ENCODE measurements around the gene SCTR. TPM values are rescaled to one million over a fixed set of nuclear protein-coding genes. Genes with fewer than 3 reads are reported as not detected.

Gene SCTR
- total RNA-seq, 1 donor from 2014 or later: not detected

DNA sequence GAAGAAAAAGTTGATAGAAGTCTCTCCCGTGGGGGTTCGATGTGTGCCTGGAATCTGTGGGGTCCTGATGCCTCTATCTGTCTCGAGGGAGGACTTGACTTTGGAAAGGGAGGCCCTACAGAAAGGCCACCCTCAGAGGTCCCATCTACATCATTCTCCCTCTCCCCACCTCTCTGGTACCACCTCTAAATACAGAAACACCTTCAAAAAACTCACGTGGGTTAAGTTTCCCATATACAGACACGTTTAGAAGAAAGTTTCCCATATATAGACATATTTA lies 97.9 kb downstream of the SCTR start:
- Mint-ChIP-seq H3K4me1 (no peaks in the 10 kb centered on the region), H3K36me3 (ENCODE audit: low read depth) (no peaks in the 10 kb centered on the region), H3K4me3 (no peak overlapping the region), H3K9me3 (no peaks in the 10 kb centered on the region), H3K27ac (no peak overlapping the region), H3K27me3 (peaks cover 49% of the 10 kb centered on the region)
- intact Hi-C loops (cut with micrococcal nuclease): no loop called here
- no peak for DNase-seq

DNA sequence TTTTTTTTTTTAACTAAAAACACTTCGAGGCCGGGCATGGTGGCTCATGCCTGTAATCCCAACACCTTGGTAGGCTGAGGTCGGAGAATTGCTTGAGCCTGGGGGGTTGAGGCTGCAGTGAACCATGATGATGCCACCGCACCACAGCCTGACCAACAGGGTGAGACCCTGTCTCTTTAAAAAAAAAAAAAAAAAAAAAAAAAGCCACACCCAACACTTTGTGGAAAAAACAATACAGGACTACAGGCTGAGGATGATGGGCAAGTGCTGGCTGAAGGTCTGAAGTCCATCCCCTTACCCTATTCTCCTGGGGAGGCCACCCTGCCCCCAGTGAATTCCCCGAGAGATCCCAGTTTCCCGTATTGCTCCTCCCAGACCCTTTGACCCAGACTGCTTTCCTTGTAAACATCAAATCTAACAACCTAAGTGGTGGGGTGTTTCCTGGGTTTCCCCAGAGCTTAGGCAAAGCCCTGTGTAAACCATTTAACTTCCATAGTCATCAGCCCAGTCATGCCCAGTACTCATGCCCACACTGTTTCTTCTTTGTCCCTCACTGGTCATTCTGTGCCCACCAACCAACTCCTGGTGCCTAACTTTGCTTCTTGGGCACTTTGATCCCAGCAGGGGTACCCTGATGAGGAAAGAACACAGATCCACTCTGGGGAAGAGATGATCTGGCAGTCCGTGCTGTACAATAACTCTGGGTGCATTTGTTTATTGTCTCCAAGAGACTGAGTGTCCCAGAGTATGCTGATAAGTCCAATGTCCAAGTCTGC lies 98.5 kb downstream of the SCTR start:
- intact Hi-C loops (cut with micrococcal nuclease): no loop called here
- Mint-ChIP-seq H3K27ac (no peak overlapping the region), H3K4me1 (no peaks in the 10 kb centered on the region), H3K4me3 (no peak overlapping the region), H3K9me3 (no peaks in the 10 kb centered on the region), H3K27me3 (peaks cover 44% of the 10 kb centered on the region), H3K36me3 (ENCODE audit: low read depth) (no peaks in the 10 kb centered on the region)
- DNase-seq: no peak

- intact Hi-C loops (cut with micrococcal nuclease): no loop called here
- Mint-ChIP-seq H3K4me1 (no peaks in the 10 kb centered on the region), H3K27me3 (peaks cover 40% of the 10 kb centered on the region), H3K4me3 (no peak overlapping the region), H3K36me3 (ENCODE audit: low read depth) (no peaks in the 10 kb centered on the region), H3K9me3 (no peaks in the 10 kb centered on the region), H3K27ac (no peak overlapping the region)
- DNase-seq: no peak
Observed at GRCh38 chr2:119425119-119425405, 99.2 kb downstream of the SCTR start.

- Mint-ChIP-seq H3K36me3 (ENCODE audit: low read depth) (no peaks in the 10 kb centered on the region), H3K27me3 (peaks cover 40% of the 10 kb centered on the region), H3K27ac (no peak overlapping the region), H3K9me3 (no peaks in the 10 kb centered on the region), H3K4me3 (no peak overlapping the region), H3K4me1 (no peaks in the 10 kb centered on the region)
- no peak for DNase-seq
- intact Hi-C loops (cut with micrococcal nuclease): no loop called here
Observed at GRCh38 chr2:119424284-119425118, 99.8 kb downstream of the SCTR start.

DNA sequence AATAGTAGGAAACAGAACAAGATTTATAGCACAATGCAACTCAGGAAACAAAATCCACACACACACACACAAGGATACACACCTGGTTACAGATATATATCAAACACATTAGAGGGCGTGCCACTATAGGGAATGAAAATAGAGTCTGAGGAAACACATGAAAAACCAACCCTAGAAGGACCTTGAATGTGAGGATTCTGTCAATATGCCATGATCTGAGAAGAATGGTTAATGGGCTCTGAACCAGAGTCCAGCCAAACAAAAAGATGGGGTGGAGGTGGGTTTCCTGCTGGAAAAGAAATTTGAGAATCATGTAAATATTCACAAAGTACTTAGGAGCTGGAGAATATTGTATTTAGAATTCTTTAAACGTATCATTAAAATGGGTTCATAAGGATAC lies 100.5 kb downstream of the SCTR start:
- peaks cover 36% of the 10 kb centered on the region for H3K27me3 Mint-ChIP-seq

GRCh38 chr2:119423108-119423444 lies 101.2 kb downstream of the SCTR start:
- H3K4me3 Mint-ChIP-seq: no peak overlapping the region
- no peak overlapping the region for H3K27ac Mint-ChIP-seq
- intact Hi-C loops (cut with micrococcal nuclease): no loop called here
- H3K9me3 Mint-ChIP-seq: no peaks in the 10 kb centered on the region
- H3K27me3 Mint-ChIP-seq: peaks cover 34% of the 10 kb centered on the region
- H3K36me3 Mint-ChIP-seq (ENCODE audit: low read depth): no peaks in the 10 kb centered on the region
- DNase-seq: no peak
- no peaks in the 10 kb centered on the region for H3K4me1 Mint-ChIP-seq

More for the DNA sequence above, 100.5 kb downstream of the SCTR start:
- Mint-ChIP-seq H3K9me3 (no peaks in the 10 kb centered on the region), H3K4me1 (no peaks in the 10 kb centered on the region), H3K36me3 (ENCODE audit: low read depth) (no peaks in the 10 kb centered on the region), H3K27ac (no peak overlapping the region), H3K4me3 (no peak overlapping the region)
- DNase-seq: no peak
- intact Hi-C loops (cut with micrococcal nuclease): no loop called here

GRCh38 chr2:119422360-119423107 lies 101.7 kb downstream of the SCTR start:
- Mint-ChIP-seq H3K4me1 (no peaks in the 10 kb centered on the region), H3K27ac (no peak overlapping the region), H3K27me3 (peaks cover 29% of the 10 kb centered on the region), H3K9me3 (no peaks in the 10 kb centered on the region), H3K4me3 (no peak overlapping the region), H3K36me3 (ENCODE audit: low read depth) (no peaks in the 10 kb centered on the region)
- intact Hi-C loops (cut with micrococcal nuclease): no loop called here
- DNase-seq: no peak

GRCh38 chr2:119421741-119422140 lies 102.5 kb downstream of the SCTR start:
- intact Hi-C loops (cut with micrococcal nuclease): no loop called here
- no peak for DNase-seq
- H3K27ac Mint-ChIP-seq: no peak overlapping the region
- H3K27me3 Mint-ChIP-seq: peaks cover 23% of the 10 kb centered on the region
- H3K4me1 Mint-ChIP-seq: no peaks in the 10 kb centered on the region
- H3K9me3 Mint-ChIP-seq: no peaks in the 10 kb centered on the region
- no peaks in the 10 kb centered on the region for H3K36me3 Mint-ChIP-seq (ENCODE audit: low read depth)
- H3K4me3 Mint-ChIP-seq: no peak overlapping the region

GRCh38 chr2:119421304-119421703 lies 103.0 kb downstream of the SCTR start:
- no peaks in the 10 kb centered on the region for H3K36me3 Mint-ChIP-seq (ENCODE audit: low read depth)

GRCh38 chr2:119419803-119420508 lies 104.3 kb downstream of the SCTR start:
- no peak overlapping the region for H3K4me3 Mint-ChIP-seq
- intact Hi-C loops (cut with micrococcal nuclease): no loop called here
- no peaks in the 10 kb centered on the region for H3K9me3 Mint-ChIP-seq
- H3K36me3 Mint-ChIP-seq (ENCODE audit: low read depth): no peaks in the 10 kb centered on the region
- no peak overlapping the region for H3K27ac Mint-ChIP-seq
- peaks cover 23% of the 10 kb centered on the region for H3K27me3 Mint-ChIP-seq
- peaks cover 2% of the 10 kb centered on the region for H3K4me1 Mint-ChIP-seq
- DNase-seq: no peak

More at GRCh38 chr2:119421304-119421703, 103.0 kb downstream of the SCTR start:
- no peak overlapping the region for H3K4me3 Mint-ChIP-seq
- no peaks in the 10 kb centered on the region for H3K4me1 Mint-ChIP-seq
- no peak overlapping the region for H3K27ac Mint-ChIP-seq
- no peak for DNase-seq
- H3K27me3 Mint-ChIP-seq: peaks cover 21% of the 10 kb centered on the region
- H3K9me3 Mint-ChIP-seq: no peaks in the 10 kb centered on the region
- intact Hi-C loops (cut with micrococcal nuclease): no loop called here

DNA sequence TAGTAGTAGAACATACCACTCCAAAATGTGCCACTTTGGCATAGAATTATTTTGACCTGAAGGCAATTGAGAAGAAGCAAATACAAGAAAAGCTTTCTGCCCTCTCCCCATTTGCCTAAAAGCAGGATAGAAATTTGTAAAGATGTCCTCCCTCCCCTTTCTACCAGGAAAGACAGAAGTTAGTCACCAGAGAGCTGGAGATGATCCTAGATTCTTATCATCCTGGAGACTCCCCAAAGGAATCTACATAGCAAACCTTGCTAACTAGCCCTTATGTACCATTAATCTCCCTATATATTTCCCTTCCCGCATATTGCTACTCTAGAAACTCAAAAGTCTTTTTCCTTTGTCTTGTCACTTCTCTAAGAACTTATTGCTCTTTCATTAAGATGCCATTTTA lies 105.2 kb downstream of the SCTR start:
- peaks cover 23% of the 10 kb centered on the region for H3K27me3 Mint-ChIP-seq
- intact Hi-C loops (cut with micrococcal nuclease): no loop called here
- no peaks in the 10 kb centered on the region for H3K36me3 Mint-ChIP-seq (ENCODE audit: low read depth)

DNA sequence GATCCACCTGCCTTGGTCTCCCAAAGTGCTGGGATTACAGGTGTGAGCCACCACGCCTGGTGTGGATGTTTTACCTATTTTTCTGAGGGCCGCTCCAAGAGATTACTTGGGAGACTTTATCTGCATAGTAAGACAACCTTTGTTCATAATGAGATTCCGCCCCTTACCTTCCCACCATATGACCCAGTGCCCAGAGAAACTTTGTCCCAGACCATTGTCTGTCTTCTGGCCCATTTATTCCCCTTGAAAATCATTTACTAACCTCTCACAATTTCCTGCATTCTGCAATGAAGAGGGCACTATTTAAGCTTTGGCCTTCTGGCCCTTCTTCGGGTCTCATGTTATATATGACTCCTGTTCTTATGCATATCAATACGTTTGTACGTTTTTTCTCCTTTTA lies 106.4 kb downstream of the SCTR start:
- H3K36me3 Mint-ChIP-seq (ENCODE audit: low read depth): no peaks in the 10 kb centered on the region
- H3K27me3 Mint-ChIP-seq: peaks cover 19% of the 10 kb centered on the region
- no peak for DNase-seq
- peaks cover 2% of the 10 kb centered on the region for H3K4me1 Mint-ChIP-seq
- intact Hi-C loops (cut with micrococcal nuclease): no loop called here
- H3K27ac Mint-ChIP-seq: no peak overlapping the region
- H3K9me3 Mint-ChIP-seq: no peaks in the 10 kb centered on the region
- H3K4me3 Mint-ChIP-seq: no peak overlapping the region

More for the DNA sequence above, 105.2 kb downstream of the SCTR start:
- Mint-ChIP-seq H3K9me3 (no peaks in the 10 kb centered on the region), H3K4me3 (no peak overlapping the region), H3K4me1 (peaks cover 2% of the 10 kb centered on the region), H3K27ac (no peak overlapping the region)
- no peak for DNase-seq

- H3K36me3 Mint-ChIP-seq (ENCODE audit: low read depth): no peaks in the 10 kb centered on the region
- intact Hi-C loops (cut with micrococcal nuclease): no loop called here
- H3K9me3 Mint-ChIP-seq: no peaks in the 10 kb centered on the region
- peaks cover 13% of the 10 kb centered on the region for H3K27me3 Mint-ChIP-seq
- no peak overlapping the region for H3K27ac Mint-ChIP-seq
- DNase-seq: no peak
- peaks cover 2% of the 10 kb centered on the region for H3K4me1 Mint-ChIP-seq
- no peak overlapping the region for H3K4me3 Mint-ChIP-seq
Observed at GRCh38 chr2:119416299-119416923, 107.9 kb downstream of the SCTR start.

All from activated CD4-positive, alpha-beta T cell treated with anti-CD3 and anti-CD28 coated beads, Interleukin-2, amount 10 ng/mL, durations not matched to agents 24 days and 14 days (primary cell).